ENCODE measurements around the gene SPI1.

GRCh38 chr11:47389577-47390421 is 11.5 kb upstream of the SPI1 start:
- TF ChIP-seq CTCF (IDR thresholded peaks at IDR 0.05; ENCODE audit: low read depth, low read length) (no peak), POLR2A (IDR thresholded peaks at IDR 0.05; ENCODE audit: extremely low read depth, insufficient read length) (no peak), MAX (IDR thresholded peaks at IDR 0.05; ENCODE audit: low read depth, low read length) (no peak), MYC (IDR thresholded peaks at IDR 0.05; ENCODE audit: low read depth, low read length) (no peak)
